Activated T-cell treated with anti-CD3 and anti-CD28 coated beads, Interleukin-2, amount 50 U/mL, for 24 hours (primary cell): ENCODE results near the gene AGTRAP.

Experiments
- DNase-seq: peaks from one replicate; pipeline ENCODE4 v3.0.0-alpha.2; 2020
- H3K27ac Mint-ChIP-seq: 2 replicates; pipeline ENCODE4 v1.8.0; 2020; ENCODE audit warnings: mild to moderate bottlenecking, mixed read lengths
- H3K27me3 Mint-ChIP-seq: 2 replicates; pipeline ENCODE4 v1.8.0; 2020; ENCODE audit warnings: mixed read lengths
- H3K36me3 Mint-ChIP-seq: 2 replicates; pipeline ENCODE4 v1.8.0; 2020; ENCODE audit warnings: low read depth, mixed read lengths
- H3K4me1 Mint-ChIP-seq: 2 replicates; pipeline ENCODE4 v1.8.0; 2020; ENCODE audit warnings: low read depth, mixed read lengths
- H3K4me3 Mint-ChIP-seq: 2 replicates; pipeline ENCODE4 v1.8.0; 2020; ENCODE audit warnings: mild to moderate bottlenecking, moderate library complexity, mixed read lengths
- H3K9me3 Mint-ChIP-seq: 2 replicates; pipeline ENCODE4 v1.8.0; 2020; ENCODE audit warnings: mixed read lengths

Gene AGTRAP

DNA sequence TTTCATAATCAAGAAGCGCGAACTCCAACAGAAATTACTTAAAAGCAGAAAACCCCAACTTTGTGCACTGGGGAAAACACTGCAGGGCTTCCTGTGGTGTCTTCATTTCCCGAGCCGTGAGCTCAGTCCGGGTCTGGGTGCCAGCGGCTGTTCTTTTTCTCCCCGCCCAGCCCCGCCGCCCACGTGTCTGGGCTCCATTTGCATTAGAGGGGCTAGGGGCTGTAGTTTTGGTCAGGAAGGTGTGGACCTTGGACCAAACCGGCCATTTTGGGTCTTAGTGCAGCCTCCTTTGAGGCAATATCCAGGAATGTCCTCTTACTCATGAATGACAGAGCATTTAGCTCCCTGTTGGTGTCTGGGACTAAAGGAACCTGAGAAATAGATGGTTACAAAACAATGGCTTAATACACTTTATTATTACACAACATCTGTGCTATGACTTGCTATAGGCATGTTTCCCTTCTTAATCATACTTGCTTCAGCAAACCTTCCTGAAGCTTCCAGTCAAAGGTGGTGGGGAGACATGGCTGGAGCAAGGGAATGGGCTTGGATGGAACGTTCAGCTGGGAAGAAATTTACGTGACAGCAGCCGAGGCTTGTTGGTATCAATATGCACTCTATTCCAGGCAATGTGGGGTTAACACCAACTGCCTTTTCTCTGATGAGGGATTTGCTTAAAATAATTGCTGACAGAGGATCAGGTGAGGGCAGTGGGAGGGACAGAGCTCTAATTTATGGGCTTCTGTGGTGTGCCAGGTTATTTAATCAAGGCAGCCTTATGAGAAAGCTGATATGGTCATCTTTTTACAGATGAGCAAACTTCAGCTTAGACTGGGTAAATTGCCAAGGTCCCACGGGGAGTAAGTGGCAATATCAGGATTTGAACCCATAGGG lies 1.1 kb downstream of the AGTRAP start:
- Mint-ChIP-seq H3K4me1 (peaks cover 60% of the 10 kb centered on the region), H3K4me3 (peak overlapping the region; percentile 96), H3K27me3 (no peaks in the 10 kb centered on the region), H3K27ac (peak overlapping the region; percentile 59), H3K36me3 (peaks cover 5% of the 10 kb centered on the region), H3K9me3 (no peaks in the 10 kb centered on the region)
- DNase-seq, result peak; percentile 60

DNA sequence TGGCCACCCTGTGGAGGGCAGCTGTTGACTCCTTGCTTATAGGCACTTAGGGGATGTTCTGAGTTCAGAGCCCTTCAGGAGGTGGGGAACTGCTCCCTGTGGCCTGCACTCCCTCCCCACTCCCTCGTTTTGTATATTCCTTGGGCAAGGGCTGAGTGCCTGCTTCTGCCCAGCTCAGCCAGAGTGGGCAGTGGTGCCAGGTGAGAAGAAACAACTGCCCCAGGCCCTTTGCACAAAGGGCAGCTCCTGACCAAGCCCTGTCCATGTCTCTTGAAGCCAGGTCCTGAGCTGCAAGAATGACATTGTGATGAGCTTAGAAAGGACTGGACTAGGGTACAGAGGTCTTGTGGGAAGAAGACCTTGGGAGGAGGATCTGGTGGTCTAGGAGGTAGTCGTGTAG lies 2.2 kb downstream of the AGTRAP start:
- Mint-ChIP-seq H3K9me3 (no peaks in the 10 kb centered on the region), H3K27me3 (no peaks in the 10 kb centered on the region), H3K4me1 (peaks cover 62% of the 10 kb centered on the region), H3K27ac (peak overlapping the region; percentile 29), H3K36me3 (peaks cover 5% of the 10 kb centered on the region), H3K4me3 (no peak overlapping the region)
- no peak for DNase-seq

DNA sequence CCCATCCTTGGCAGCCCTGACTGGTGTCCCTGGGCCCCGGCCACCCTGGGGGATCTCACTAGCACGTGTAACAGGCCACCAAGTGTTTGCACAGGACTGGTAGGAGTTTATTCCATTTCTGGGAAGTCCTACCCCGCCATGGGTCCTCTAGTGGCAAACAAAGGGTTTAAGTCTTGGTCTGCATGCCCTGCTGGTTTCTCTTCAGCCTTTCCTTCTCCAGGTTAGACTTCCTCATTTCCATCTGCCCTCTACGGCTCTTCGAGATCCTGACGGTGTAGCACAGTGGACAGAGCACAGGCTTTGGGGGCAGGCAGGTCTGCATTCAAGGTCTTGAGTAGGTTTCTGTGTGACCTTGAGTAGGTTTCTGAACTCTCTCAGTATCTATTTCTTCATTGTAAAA lies 2.8 kb downstream of the AGTRAP start:
- Mint-ChIP-seq H3K27me3 (no peaks in the 10 kb centered on the region), H3K27ac (no peak overlapping the region), H3K4me3 (no peak overlapping the region), H3K9me3 (no peaks in the 10 kb centered on the region), H3K36me3 (peaks cover 5% of the 10 kb centered on the region), H3K4me1 (peaks cover 60% of the 10 kb centered on the region)
- no peak for DNase-seq

DNA sequence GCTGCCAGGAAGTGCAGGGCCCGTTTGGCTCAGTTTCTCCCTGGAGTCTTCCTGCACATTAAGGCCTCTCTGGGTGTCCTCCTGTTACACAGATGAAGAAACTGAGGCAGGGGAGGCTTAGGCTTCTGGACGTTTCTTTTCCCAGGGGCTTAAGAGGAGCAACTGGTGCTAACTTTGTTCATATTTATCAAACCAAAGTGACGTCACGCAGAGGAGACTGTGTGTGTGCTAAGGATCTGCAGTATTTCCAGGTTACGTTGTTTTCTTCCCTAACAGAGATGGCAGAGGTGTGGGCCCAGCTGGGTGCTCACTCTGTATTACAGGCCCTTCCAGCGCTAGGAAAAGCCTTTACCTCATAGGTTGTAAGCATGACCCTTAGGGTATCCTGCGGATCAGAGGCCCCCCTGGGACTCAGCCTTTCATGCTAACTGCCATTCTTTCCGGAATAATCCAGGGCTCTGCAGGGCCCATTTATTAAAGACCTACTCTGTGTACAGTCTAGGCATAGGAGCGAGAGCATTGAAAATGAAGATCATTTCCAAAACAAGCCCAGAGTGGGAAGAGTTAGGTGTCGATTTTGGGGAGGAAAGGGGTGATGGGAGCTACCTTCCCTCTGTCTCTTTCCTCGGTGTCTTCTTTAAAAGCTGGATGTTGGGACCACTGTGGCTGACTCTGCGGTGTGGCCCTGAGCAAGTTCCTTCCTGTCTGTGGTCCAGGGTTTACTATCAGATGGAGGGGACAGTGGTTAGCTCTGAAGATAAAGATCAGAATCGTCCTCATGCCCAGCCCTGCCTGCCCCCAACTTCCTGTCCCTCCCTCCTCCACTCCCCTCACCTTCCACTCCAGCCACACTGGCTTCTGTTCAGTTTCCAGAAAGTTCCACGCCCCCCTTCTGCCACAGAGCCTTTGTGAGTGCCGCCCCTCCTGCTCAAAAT lies 4.6 kb downstream of the AGTRAP start:
- H3K4me3 Mint-ChIP-seq, result no peak overlapping the region
- peaks cover 57% of the 10 kb centered on the region for H3K4me1 Mint-ChIP-seq
- peaks cover 5% of the 10 kb centered on the region for H3K36me3 Mint-ChIP-seq
- no peaks in the 10 kb centered on the region for H3K27me3 Mint-ChIP-seq
- peak; percentile 42 for DNase-seq
- no peaks in the 10 kb centered on the region for H3K9me3 Mint-ChIP-seq
- H3K27ac Mint-ChIP-seq, result peak overlapping the region; percentile 78

DNA sequence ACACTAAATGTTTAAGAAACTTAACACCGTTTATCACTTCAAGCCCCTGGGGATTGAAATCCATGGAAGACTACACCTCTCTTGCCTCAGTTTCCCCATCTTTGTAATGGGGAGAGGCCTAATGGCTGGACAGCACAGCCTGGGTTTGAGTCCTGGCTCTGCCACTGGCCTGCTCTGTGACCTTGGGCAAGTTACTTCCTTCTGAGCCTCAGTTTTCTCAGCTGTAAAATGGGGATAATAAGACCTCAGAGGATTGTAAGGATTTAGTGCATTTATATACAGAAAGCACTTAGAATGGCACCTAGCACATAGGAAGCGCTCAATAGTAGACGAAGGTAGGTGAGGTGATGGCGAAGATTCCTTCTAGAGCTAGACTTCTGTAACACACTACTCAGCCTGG lies 5.5 kb downstream of the AGTRAP start:
- Mint-ChIP-seq H3K9me3 (no peaks in the 10 kb centered on the region), H3K4me3 (no peak overlapping the region), H3K27ac (peak overlapping the region; percentile 78), H3K36me3 (peaks cover 8% of the 10 kb centered on the region), H3K27me3 (no peaks in the 10 kb centered on the region), H3K4me1 (peaks cover 57% of the 10 kb centered on the region)
- no peak for DNase-seq

DNA sequence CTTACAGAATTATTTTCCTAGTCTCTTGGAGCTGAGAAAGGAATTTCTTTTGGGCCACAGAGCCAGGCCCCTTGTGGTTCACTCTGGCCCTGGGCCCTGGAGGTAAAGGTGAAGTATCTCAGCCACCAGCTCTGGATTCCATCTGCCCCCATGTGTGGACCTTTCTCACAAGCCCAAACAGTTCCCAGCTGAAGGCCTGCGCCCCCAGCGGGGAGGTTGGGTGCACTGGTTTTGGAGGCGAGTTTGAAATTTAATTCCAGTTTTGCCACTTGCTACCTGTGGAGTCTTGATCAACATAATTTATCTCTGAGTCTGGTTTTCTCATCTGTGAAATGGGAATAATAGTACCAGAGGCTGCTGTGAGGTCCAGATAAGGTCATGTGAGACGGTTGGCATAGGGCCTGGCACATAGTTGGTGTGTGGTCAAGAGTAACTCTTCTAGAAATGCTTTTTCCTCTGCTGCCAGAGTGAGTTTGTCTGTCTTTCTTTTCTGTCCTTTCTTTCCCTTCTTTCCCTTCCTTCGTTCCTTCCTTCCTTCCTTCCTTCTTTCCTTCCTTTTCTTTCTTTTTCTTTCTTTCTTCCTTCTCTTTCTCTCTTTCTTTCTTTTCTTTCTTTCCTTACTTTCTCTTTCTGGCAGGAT lies 6.1 kb downstream of the AGTRAP start:
- Mint-ChIP-seq H3K4me3 (no peak overlapping the region), H3K27ac (peak overlapping the region; percentile 45), H3K4me1 (peaks cover 53% of the 10 kb centered on the region), H3K9me3 (no peaks in the 10 kb centered on the region), H3K27me3 (no peaks in the 10 kb centered on the region), H3K36me3 (peaks cover 11% of the 10 kb centered on the region)
- DNase-seq, result no peak

DNA sequence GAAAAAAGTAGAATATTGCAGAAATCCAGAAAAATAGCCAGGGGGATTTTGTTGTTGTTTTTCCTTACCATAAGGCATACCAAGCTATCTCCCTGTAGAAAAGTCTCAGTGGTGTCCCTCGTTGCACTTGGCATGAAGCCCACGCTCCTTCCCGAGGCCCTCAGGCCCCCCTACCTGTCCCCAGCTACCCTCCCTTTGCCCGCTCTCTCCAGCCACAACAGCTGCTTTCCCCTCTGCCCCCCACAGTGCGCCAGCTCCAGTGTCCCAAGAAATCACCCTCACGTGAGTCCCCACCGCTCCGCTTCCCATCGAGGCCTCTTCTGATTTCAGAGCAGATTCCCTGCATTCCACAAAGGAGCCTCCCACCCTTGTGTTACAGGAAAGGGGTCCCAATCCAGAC lies 8.4 kb downstream of the AGTRAP start:
- H3K36me3 Mint-ChIP-seq, result peaks cover 16% of the 10 kb centered on the region
- H3K27me3 Mint-ChIP-seq, result no peaks in the 10 kb centered on the region
- H3K4me3 Mint-ChIP-seq, result no peak overlapping the region
- H3K9me3 Mint-ChIP-seq, result no peaks in the 10 kb centered on the region
- H3K4me1 Mint-ChIP-seq, result peaks cover 43% of the 10 kb centered on the region
- H3K27ac Mint-ChIP-seq, result no peak overlapping the region
- DNase-seq, result no peak

DNA sequence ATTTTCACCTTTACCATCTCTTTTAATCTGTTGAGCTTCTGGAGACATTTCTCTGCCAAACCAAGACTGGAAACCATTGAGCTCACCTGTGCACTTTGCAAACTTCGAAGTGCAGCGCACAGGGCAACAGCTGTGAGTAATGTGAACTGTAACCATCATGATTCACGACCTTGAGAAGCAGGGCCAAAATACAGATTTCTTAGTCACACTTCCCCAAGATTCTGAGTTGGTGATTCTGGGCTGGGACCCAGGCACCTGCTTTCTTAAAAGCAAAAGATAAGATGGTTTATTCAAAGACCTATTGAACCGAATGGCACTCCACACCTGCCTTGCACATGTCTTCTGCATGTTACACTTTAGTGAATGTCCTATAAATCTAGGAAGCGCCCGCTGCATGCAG lies 10.2 kb downstream of the AGTRAP start:
- no peak overlapping the region for H3K27ac Mint-ChIP-seq
- H3K36me3 Mint-ChIP-seq, result peaks cover 23% of the 10 kb centered on the region
- no peaks in the 10 kb centered on the region for H3K27me3 Mint-ChIP-seq
- no peaks in the 10 kb centered on the region for H3K9me3 Mint-ChIP-seq
- H3K4me1 Mint-ChIP-seq, result peaks cover 28% of the 10 kb centered on the region
- no peak for DNase-seq
- no peak overlapping the region for H3K4me3 Mint-ChIP-seq

DNA sequence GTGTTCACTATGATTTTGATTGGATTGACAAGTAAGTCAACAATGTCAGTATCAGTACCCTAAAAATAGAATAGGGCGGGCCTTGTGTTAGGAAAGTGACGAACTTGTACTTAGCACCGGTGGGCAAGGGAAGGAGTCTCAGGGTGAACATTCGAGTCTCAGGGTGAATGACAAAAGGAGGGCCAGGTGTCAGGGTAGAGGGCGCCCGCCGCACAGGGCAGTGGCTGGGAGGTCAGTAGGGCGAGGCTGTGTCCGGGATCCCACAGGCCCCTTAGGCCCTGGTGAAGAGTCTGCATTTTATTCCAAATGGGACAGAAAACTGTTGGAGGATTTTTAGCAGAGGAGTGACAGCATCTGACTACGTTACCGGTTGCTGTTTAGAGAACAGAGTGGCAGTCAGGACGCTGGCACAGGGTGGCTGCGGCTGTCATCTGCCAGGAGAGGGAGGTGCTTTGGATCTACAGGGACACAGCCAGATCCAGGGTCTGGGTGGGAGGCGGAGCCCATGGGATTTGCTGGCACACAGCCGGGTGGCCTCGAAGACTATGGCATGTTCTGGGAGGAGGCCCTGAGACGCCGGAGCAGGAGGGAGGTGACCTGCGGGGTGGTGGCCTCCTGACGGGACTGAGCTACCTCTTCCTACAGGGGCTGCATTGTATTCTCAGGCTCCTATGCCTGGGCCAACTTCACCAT lies 11.0 kb downstream of the AGTRAP start:
- Mint-ChIP-seq H3K9me3 (no peaks in the 10 kb centered on the region), H3K27me3 (no peaks in the 10 kb centered on the region), H3K4me1 (peaks cover 19% of the 10 kb centered on the region), H3K4me3 (no peak overlapping the region), H3K27ac (no peak overlapping the region), H3K36me3 (peaks cover 26% of the 10 kb centered on the region)
- DNase-seq, result no peak

DNA sequence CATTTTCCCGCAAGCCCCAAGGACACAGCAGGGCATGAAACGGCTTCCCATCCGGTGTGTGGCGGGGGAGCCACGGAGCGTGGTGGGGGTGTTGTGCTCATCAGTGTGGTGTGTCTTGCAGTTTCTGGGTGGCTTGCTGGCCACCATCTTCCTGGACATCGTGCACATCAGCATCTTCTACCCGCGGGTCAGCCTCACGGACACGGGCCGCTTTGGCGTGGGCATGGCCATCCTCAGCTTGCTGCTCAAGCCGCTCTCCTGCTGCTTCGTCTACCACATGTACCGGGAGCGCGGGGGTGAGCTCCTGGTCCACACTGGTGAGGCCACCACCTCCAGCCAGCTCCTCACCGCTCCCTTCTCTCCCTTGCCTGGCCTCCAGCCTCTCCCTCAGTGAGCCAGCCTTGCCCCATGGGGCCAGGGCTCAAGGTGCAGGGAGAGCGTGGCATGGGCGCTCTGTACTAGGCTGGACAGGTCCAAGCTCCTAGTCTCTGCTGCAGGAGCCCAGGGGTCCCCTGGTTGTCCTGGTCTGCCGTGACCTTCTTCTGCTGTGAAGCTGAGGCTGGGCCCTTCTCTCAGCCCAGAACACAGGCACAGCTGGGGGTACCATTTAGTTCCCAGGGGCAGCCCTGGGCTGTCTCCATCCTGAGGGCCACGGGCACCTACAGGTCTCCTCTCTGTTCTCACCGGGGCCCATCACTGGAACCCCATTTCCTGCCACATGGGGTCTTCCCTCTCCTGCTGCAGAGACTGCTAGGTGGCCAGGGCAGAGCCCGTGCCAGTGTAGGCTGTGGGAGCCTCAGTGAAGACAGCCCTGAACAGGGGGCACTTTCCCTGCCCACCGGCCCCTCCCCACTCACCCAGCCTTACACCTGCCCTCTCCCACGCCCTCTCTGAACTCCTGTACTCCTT lies 12.6 kb downstream of the AGTRAP start:
- H3K4me1 Mint-ChIP-seq, result peaks cover 15% of the 10 kb centered on the region
- H3K9me3 Mint-ChIP-seq, result no peaks in the 10 kb centered on the region
- H3K36me3 Mint-ChIP-seq, result peaks cover 26% of the 10 kb centered on the region
- DNase-seq, result no peak
- H3K4me3 Mint-ChIP-seq, result no peak overlapping the region
- H3K27me3 Mint-ChIP-seq, result no peaks in the 10 kb centered on the region
- H3K27ac Mint-ChIP-seq, result peak overlapping the region; percentile 75

DNA sequence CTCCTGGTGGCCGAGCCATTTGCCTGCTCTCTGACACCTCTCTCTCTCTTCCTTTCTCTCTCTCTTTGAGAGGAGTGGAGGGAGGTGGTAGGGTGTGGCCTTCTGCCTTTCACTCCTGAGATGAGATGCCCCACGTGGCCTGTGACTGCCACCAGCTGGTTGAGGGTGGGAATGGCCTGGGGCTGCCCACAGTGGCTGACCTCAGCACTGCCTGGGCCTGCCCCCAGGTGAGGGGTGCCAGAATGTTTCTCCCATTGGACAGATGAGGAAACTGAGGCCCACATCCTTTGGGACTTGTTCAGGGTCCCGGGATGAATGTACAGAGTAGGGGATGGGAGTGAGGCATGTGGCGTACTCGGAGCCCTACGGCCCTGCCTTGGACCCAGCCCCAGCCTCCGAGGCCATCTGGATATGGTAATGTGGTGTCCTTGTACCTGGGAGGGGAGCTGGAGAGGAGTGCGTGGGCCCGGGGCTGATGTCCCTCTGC lies 13.3 kb downstream of the AGTRAP start:
- no peaks in the 10 kb centered on the region for H3K27me3 Mint-ChIP-seq
- no peak overlapping the region for H3K4me3 Mint-ChIP-seq
- H3K4me1 Mint-ChIP-seq, result peaks cover 15% of the 10 kb centered on the region
- peak overlapping the region; percentile 75 for H3K27ac Mint-ChIP-seq
- H3K9me3 Mint-ChIP-seq, result no peaks in the 10 kb centered on the region
- DNase-seq, result peak; percentile 64
- H3K36me3 Mint-ChIP-seq, result peaks cover 26% of the 10 kb centered on the region

DNA sequence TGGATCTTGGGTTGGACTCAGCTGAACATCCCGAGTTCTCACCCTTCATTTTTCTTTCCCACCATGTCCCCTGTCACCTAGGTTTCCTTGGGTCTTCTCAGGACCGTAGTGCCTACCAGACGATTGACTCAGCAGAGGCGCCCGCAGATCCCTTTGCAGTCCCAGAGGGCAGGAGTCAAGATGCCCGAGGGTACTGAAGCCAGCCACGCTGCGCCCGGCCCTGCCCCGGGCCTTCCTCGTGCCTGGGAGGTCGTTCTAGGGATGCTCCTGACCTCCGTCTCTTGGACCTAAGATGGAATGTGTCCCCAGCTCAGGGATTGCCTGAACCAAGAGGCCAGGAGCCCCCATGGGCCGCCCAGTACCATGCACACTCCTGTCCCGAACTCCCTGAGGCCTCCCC lies 14.1 kb downstream of the AGTRAP start:
- Mint-ChIP-seq H3K36me3 (peaks cover 26% of the 10 kb centered on the region), H3K4me1 (peaks cover 15% of the 10 kb centered on the region), H3K4me3 (no peak overlapping the region), H3K9me3 (no peaks in the 10 kb centered on the region), H3K27me3 (no peaks in the 10 kb centered on the region), H3K27ac (no peak overlapping the region)
- DNase-seq, result no peak

DNA sequence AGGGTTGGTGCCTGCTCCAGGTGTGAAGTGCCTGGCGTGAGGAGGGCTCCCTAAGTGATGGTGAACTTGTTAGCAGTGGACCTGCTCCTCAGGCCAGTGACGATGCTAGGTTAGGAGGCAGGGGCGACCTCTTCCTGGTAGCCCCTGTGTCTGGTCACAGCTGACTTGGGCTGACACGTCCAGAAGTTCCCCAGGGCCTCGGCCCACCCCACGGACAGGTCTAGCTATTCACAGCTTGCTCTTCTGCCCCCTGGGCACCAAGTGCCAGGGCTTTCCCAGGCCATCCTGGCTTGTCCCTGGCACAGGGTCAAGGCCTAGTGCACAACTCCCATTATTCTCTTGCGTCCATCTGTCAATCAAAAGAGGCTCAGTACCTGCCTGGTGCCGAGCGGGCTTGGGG lies 15.2 kb downstream of the AGTRAP start:
- Mint-ChIP-seq H3K36me3 (peaks cover 22% of the 10 kb centered on the region), H3K4me1 (peaks cover 12% of the 10 kb centered on the region), H3K9me3 (no peaks in the 10 kb centered on the region), H3K27me3 (no peaks in the 10 kb centered on the region), H3K4me3 (no peak overlapping the region), H3K27ac (no peak overlapping the region)
- no peak for DNase-seq
